ENCODE results near the gene FBXL17. TPM values are rescaled to one million over a fixed set of nuclear protein-coding genes. Genes with fewer than 3 reads are reported as not detected.

The FBXL17 gene
- total RNA-seq, 3 donors from 2014 or later = 22.6 to 31.3 (median 28.8) TPM

GRCh38 chr5:107913494-107913893, 468.4 kb downstream of the FBXL17 start:
- Histone ChIP-seq H3K4me1 (no peaks in the 10 kb centered on the region), H3K4me3 (no peak overlapping the region), H3K9me3 (no peaks in the 10 kb centered on the region), H3K27ac (no peak overlapping the region), H3K36me3 (no peaks in the 10 kb centered on the region), H3K27me3 (no peaks in the 10 kb centered on the region)
- no peak for DNase-seq (ENCODE audit: low spot score in 2 of 2)
- TF ChIP-seq POLR2A (IDR thresholded peaks at IDR 0.05) (no peak), CTCF (IDR thresholded peaks at IDR 0.05) (no peak), POLR2AphosphoS5 (IDR thresholded peaks at IDR 0.05) (no peak)
- intact Hi-C loops (cut with DNase I; ENCODE audit: low total_unique reads) = no loop called here

- no peaks in the 10 kb centered on the region for H3K36me3 ChIP-seq
- no peaks in the 10 kb centered on the region for H3K27me3 ChIP-seq
- no peak for TF ChIP-seq POLR2AphosphoS5 (IDR thresholded peaks at IDR 0.05)
- no peak for TF ChIP-seq CTCF (IDR thresholded peaks at IDR 0.05)
- no peak for TF ChIP-seq POLR2A (IDR thresholded peaks at IDR 0.05)
- H3K27ac ChIP-seq = no peak overlapping the region
- H3K4me3 ChIP-seq = no peak overlapping the region
- no peak for DNase-seq (ENCODE audit: low spot score in 2 of 2)
- H3K4me1 ChIP-seq = no peaks in the 10 kb centered on the region
- intact Hi-C loops (cut with DNase I; ENCODE audit: low total_unique reads) = no loop called here
- H3K9me3 ChIP-seq = no peaks in the 10 kb centered on the region
These were observed 481.2 kb downstream of the FBXL17 start for GRCh38 chr5:107900721-107901120.

GRCh38 chr5:107894361-107894760, 487.5 kb downstream of the FBXL17 start:
- no peak for DNase-seq (ENCODE audit: low spot score in 2 of 2)
- no peak for TF ChIP-seq POLR2AphosphoS5 (IDR thresholded peaks at IDR 0.05)
- TF ChIP-seq CTCF (IDR thresholded peaks at IDR 0.05) = no peak
- TF ChIP-seq POLR2A (IDR thresholded peaks at IDR 0.05) = no peak
- intact Hi-C loops (cut with DNase I; ENCODE audit: low total_unique reads) = no loop called here
- Histone ChIP-seq H3K27ac (no peak overlapping the region), H3K9me3 (no peaks in the 10 kb centered on the region), H3K4me1 (no peaks in the 10 kb centered on the region), H3K4me3 (no peak overlapping the region), H3K36me3 (no peaks in the 10 kb centered on the region), H3K27me3 (no peaks in the 10 kb centered on the region)

GRCh38 chr5:107893642-107894041, 488.3 kb downstream of the FBXL17 start:
- no peak overlapping the region for H3K4me3 ChIP-seq

GRCh38 chr5:107889387-107889786, 492.5 kb downstream of the FBXL17 start:
- Histone ChIP-seq H3K4me3 (no peak overlapping the region), H3K27ac (no peak overlapping the region), H3K4me1 (no peaks in the 10 kb centered on the region), H3K27me3 (no peaks in the 10 kb centered on the region), H3K36me3 (no peaks in the 10 kb centered on the region), H3K9me3 (no peaks in the 10 kb centered on the region)
- TF ChIP-seq POLR2A (IDR thresholded peaks at IDR 0.05) (no peak), CTCF (IDR thresholded peaks at IDR 0.05) (no peak), POLR2AphosphoS5 (IDR thresholded peaks at IDR 0.05) (no peak)
- no peak for DNase-seq (ENCODE audit: low spot score in 2 of 2)
- intact Hi-C loops (cut with DNase I; ENCODE audit: low total_unique reads) = no loop called here

More at GRCh38 chr5:107893642-107894041, 488.3 kb downstream of the FBXL17 start:
- intact Hi-C loops (cut with DNase I; ENCODE audit: low total_unique reads) = no loop called here
- Histone ChIP-seq H3K4me1 (no peaks in the 10 kb centered on the region), H3K36me3 (no peaks in the 10 kb centered on the region), H3K27ac (no peak overlapping the region), H3K9me3 (no peaks in the 10 kb centered on the region), H3K27me3 (no peaks in the 10 kb centered on the region)
- TF ChIP-seq CTCF (IDR thresholded peaks at IDR 0.05) (no peak), POLR2AphosphoS5 (IDR thresholded peaks at IDR 0.05) (no peak), POLR2A (IDR thresholded peaks at IDR 0.05) (no peak)
- DNase-seq (ENCODE audit: low spot score in 2 of 2) = no peak

Measured in breast epithelium (tissue), 4 donors.